Stimulated activated naive B cell treated with anti-CD40 and anti-IgM and Interleukin-4, amounts not matched to agents 10 μg/mL and 1 μg/mL and 100 μg/mL, for 72 hours (primary cell): ENCODE data around the gene ENGASE.
A peak's percentile ranks its signal among the peaks of the same experiment; 100 is the strongest.
"Not testable (repeated sequence)": the region's sequence is repeated elsewhere in the genome, so short reads cannot be mapped to it uniquely, and the experiment has no call there.

Source experiments
- ATAC-seq, 2 donors: fragments of 150-1000 bp; cut with Tn5 transposase; replicated peaks; 2 replicates each; pipeline ENCODE4 v1.10.0; 2021; ENCODE audit warnings: moderate library complexity in 1 of 2
- DNase-seq: peaks from one replicate; pipeline ENCODE4 v3.0.0; 2021
- H3K27ac Mint-ChIP-seq: one replicate; pipeline ENCODE4 v1.8.0; 2022; ENCODE audit warnings: mild to moderate bottlenecking, mixed read lengths
- H3K27me3 Mint-ChIP-seq, 2 donors: one replicate each; pipeline ENCODE4 v1.8.0; 2022; ENCODE audit warnings: mixed read lengths in 2 of 2
- H3K36me3 Mint-ChIP-seq, 2 donors: one replicate each; pipeline ENCODE4 v1.8.0; 2022; ENCODE audit warnings: mixed read lengths in 2 of 2, mild to moderate bottlenecking in 1 of 2
- H3K4me1 Mint-ChIP-seq, 2 donors: one replicate each; pipeline ENCODE4 v1.8.0; 2022; ENCODE audit warnings: mixed read lengths in 2 of 2, mild to moderate bottlenecking in 1 of 2
- H3K4me3 Mint-ChIP-seq, 2 donors: one replicate each; pipeline ENCODE4 v1.8.0; 2022; ENCODE audit warnings: mild to moderate bottlenecking in 2 of 2, mixed read lengths in 2 of 2, moderate library complexity in 1 of 2
- H3K9me3 Mint-ChIP-seq, 2 donors: one replicate each; pipeline ENCODE4 v1.8.0; 2022; ENCODE audit warnings: mixed read lengths in 2 of 2, mild to moderate bottlenecking in 1 of 2

ENGASE gene, protein sequence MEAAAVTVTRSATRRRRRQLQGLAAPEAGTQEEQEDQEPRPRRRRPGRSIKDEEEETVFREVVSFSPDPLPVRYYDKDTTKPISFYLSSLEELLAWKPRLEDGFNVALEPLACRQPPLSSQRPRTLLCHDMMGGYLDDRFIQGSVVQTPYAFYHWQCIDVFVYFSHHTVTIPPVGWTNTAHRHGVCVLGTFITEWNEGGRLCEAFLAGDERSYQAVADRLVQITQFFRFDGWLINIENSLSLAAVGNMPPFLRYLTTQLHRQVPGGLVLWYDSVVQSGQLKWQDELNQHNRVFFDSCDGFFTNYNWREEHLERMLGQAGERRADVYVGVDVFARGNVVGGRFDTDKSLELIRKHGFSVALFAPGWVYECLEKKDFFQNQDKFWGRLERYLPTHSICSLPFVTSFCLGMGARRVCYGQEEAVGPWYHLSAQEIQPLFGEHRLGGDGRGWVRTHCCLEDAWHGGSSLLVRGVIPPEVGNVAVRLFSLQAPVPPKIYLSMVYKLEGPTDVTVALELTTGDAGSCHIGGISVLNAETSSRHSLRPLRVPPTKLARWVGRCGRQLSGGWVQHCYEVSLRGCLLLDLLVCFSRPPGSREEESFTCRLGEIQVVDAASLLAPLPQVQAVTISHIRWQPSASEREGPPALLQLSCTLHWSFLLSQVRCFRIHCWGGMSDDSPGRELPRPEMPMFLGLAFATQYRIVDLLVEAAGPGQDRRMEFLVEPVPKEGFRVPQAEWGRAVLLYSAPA

DNA sequence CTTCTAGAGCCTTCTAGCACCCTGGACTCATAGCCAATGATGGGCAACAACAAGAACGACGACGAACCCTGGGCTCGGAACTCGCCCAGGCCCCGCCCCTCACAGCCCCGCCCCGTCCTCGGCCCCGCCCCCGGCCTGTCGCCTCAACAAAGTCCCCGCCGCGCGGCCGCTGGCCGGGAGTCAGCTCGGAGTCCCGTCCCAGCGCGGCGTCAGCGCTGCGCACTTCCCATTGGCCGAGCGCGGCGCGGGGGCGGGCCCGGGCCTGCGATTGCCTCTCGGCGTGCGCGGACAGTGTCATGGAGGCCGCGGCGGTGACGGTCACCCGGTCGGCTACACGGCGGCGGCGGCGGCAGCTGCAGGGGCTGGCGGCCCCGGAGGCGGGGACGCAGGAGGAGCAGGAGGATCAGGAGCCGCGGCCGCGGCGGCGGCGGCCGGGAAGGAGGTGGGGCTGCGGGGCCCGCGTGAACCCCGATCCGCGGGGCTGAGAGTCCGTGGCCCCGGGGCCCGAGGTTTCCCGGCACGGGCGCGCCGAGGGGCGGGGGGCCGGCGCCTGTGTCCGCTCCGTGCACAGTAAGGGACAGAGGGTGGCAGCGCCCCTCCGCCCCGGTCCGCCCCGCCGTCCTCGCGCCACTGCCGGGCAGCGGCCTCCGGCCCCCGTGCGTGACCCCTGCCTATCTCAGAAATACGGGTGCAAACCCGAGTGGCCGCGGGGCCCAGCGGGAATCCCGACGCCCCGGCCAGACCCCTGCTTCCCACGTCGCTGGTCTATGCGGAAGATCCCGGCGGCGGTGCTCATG, at the start of gene ENGASE:
TSS of gene ENGASE (plus strand) at position 176 of the 797 bp plus-strand sequence. CDS start at position 297, 121 bp downstream.
- Mint-ChIP-seq H3K27ac (peak within 1 kb of the TSS; percentile 82), H3K4me1 (peaks cover 9 to 14% of the 10 kb centered on the region in 2 donors), H3K36me3 (peaks cover 13 to 14% of the 10 kb centered on the region in 2 donors), H3K4me3 (peak within 1 kb of the TSS; percentile 92 to 96), H3K27me3 (peaks cover 0 to 4% of the 10 kb centered on the region in 2 donors), H3K9me3 (no peaks in the 10 kb centered on the region)
- peak; percentile 97 for ATAC-seq
- peak; percentile 90 for DNase-seq

DNA sequence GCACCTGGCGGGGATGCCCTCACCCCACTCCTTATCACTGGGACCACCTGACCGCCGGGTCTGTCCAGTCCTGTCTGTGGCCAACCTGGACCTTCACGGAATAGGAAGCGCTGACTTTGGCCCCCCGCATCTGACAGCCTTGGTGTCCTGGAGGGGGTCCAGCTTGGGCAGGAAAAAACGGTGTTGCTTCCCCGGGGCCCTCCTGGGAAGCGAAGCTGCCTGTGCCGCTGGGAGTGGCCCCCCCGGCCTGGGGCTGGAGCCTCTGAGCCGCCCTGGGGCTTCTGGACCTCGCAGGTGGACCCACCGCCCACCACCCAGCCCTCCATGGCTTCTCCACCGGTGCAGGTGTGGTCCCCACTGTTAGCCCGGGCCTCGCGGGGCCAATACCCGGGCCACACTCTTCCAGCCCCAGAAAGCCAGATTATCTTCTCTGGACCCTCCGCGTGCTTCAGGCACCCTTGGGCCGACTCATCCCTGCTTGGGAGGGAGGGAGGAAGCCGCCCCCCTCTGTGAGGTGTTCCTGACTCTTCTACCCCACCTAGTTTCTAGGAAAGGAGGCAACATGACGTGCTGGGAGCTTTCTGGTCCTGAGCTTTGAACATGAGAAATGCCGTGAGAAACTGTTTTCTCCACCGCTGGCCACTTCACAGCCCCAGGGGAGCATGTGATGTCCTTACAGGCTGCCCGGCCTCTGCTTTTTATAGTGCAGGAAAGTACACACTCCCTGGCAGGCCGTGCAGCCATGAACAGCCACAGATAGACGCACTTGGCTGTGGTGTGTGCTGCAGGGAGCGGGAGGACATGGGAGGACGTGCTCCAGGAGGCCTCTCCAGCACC, 49.5 kb upstream of the ENGASE start:
- no peak for ATAC-seq
- peaks cover 9 to 18% of the 10 kb centered on the region in 2 donors for H3K4me1 Mint-ChIP-seq
- peak overlapping the region; percentile 83 to 85 for H3K4me3 Mint-ChIP-seq
- DNase-seq: no peak
- H3K36me3 Mint-ChIP-seq: no peaks in the 10 kb centered on the region
- H3K27me3 Mint-ChIP-seq: peaks cover 56 to 82% of the 10 kb centered on the region in 2 donors
- no peaks in the 10 kb centered on the region for H3K9me3 Mint-ChIP-seq
- H3K27ac Mint-ChIP-seq: no peak overlapping the region

DNA sequence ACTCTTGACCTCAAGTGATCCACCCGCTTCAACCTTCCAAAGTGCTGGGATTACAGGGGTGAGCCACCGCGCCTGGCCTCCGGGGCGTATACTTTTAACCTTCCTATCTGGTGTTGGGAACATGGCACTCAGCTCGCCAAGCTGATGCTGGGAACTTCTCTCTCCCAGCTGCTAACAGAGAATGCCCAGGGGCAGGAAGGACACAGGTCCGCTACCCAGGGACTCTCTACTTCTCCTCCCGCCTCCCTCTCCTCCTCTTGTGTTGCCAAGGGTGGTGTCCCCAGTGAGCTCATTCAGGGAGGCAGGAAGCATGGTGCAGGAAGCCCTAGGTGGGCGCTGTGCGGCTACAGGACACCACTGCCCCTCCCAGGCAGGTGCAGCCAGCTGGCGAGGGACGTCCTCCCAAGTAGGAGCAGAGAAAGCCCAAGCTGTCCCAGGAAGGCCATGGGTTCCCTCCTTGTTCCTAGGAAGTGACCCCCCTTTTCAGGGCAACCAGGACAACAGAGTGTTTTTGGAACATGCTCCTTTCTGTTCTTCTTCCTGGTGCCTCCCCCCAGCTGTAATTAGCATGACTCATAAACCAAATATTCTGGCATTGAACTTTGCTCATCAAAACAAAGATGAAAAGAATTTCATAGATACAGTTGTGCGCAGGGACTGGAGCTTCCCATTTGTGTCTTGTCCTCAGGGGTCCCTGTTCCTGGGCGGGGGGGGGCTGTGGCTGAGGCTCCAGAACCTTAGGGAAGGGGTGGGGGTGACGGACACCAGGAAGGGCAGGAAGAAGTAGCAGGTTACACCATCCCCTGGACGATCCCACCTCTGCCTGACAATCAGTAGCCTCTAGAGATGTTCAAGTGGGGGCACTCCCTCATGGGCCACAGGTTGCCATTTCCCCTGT, 48.0 kb upstream of the ENGASE start:
- Mint-ChIP-seq H3K9me3 (no peaks in the 10 kb centered on the region), H3K4me1 (peaks cover 9 to 18% of the 10 kb centered on the region in 2 donors), H3K27ac (no peak overlapping the region), H3K36me3 (no peaks in the 10 kb centered on the region), H3K27me3 (peaks cover 66 to 80% of the 10 kb centered on the region in 2 donors), H3K4me3 (no peak overlapping the region)
- DNase-seq (no peak), ATAC-seq (no peak)

DNA sequence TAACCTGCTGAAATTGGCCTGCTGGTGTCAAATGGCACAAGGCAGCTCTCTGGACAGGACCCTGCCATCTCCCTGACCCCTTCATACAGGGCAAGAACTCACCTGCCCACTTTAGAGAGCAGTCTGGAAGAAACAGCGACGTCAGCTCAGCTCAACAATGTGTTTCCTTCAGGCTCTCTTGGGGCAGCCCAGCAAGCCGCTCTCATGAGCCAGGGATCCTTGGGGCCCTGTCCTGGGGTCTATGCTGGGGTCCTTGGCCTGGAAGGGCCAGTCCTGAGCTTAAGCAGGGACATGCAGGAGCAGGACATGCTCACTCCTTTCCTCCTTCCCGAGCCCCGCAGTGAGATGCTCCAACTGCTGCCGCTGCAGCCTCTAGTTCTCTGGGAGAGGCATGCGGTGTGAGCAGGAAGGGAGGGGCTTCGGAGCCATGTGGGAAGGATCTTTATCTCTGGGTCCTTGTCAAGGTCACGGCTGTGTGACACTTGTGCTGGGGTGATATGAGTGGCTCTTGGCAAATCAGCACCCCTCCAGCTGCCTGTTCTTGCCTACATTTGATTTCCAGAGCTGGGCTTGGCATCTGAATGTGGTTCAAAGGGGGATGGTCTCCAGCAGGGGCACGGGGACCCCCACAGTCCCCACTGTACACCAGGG, 47.2 kb upstream of the ENGASE start:
- ATAC-seq (no peak), DNase-seq (no peak)
- Mint-ChIP-seq H3K9me3 (no peaks in the 10 kb centered on the region), H3K4me3 (no peak overlapping the region), H3K27ac (no peak overlapping the region), H3K27me3 (peaks cover 70 to 83% of the 10 kb centered on the region in 2 donors), H3K4me1 (peaks cover 9 to 18% of the 10 kb centered on the region in 2 donors), H3K36me3 (no peaks in the 10 kb centered on the region)

DNA sequence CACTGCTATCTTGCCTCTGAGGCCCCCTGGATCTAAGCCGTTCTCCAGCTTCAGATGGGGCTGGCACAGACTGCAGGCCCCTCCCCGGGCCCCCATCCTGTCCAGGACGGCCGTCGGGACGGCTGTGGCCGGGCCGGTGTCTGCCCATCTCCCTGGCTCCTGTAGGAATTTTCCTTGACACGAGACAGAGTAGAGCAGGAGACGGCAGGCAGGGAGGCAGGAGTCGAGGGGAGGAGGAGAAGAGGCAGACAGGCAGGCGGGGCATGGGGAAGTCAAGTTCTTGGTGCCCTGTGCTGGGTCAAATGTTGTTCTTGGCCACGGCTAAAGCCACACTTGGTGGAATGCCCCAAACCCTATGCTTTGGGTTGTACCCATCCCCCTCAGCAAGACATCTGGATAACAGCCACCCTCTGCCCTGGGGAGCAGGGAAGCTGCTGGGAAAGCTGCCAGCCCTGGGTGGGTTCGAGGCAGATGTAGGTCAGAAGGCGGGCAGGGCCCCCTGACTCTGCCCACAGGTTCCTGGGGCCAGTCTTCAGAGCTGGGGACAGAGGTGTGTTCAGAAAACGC, 46.6 kb upstream of the ENGASE start:
- Mint-ChIP-seq H3K27ac (no peak overlapping the region), H3K9me3 (no peaks in the 10 kb centered on the region), H3K36me3 (no peaks in the 10 kb centered on the region), H3K4me3 (no peak overlapping the region), H3K27me3 (peaks cover 68 to 80% of the 10 kb centered on the region in 2 donors), H3K4me1 (peaks cover 9 to 18% of the 10 kb centered on the region in 2 donors)
- DNase-seq (no peak), ATAC-seq (no peak)

DNA sequence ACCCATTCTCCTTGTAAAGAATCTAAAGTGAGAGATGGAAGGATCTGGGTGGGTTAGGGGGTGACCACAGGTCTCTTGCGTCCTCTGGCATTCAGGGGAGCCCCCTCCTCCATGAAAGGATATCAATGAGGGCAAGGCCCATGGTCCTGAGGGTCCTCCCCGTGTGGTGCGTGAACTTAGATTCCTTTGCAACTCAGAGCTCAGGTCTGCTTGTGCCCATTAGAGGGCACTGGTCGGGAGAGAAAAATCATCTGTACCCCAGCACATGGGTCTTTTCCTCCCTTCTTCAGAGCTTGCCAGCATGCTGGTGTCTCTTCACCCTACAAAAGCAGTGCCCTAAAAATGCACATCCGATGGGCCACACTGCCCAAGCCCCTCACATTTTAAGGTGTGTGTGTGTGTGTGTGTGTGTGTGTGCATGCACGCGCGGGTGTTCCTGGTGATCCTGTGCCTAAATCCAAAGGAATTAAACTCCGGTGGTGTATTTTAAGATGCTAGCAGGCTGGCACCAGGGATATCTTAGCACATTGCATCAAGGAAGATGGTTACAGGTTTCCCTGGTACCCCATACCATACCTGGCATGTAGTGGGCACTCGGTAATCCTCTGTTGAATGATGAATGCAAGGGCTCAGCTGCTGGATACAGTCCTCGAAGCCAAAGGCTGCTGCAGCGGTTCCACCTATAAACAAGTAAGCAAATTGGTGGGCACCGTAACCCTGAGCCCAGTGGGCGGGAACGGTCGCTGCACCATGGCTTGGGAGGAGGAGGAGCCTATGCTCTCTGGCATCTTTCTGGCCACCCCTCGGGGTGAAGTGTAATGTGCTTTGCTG, 45.9 kb upstream of the ENGASE start:
- ATAC-seq (no peak), DNase-seq (no peak)
- Mint-ChIP-seq H3K4me3 (no peak overlapping the region), H3K9me3 (no peaks in the 10 kb centered on the region), H3K27ac (peak overlapping the region; percentile 31), H3K4me1 (peaks cover 9 to 14% of the 10 kb centered on the region in 2 donors), H3K36me3 (no peaks in the 10 kb centered on the region), H3K27me3 (peaks cover 61 to 73% of the 10 kb centered on the region in 2 donors)

DNA sequence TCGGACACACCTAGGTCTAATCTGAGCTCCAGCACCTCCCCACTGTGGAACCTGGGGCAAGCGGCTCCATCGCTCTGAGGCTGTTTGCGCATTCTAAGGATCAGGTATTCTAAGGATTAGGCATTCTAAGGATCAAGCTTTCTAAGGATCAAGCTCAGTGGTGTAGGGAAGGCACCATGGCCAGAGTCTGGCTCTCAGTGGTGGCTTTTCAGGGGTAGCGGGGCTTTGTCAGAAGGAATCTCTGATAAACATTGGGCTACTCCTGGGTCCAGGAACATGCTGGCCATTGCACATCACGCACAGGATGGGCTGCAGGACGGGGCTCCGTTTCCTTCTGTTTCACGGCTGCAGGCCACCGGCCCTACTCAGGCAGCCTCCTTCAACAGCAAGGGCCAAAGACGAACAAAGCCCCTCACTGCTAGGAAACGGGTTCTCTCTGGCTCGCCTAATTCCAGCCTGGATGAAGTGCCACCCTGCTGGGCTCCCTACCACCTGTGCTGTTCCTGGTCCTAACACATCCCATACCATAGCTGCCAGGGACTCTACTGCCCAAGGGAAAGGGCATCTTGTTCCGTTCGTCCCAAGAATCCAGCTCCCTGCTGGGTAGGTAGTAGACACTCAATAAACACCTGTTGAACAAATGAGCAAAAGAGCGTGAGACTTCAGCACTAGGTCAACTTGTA, 45.2 kb upstream of the ENGASE start:
- Mint-ChIP-seq H3K4me3 (no peak overlapping the region), H3K36me3 (no peaks in the 10 kb centered on the region), H3K27me3 (peaks cover 55 to 71% of the 10 kb centered on the region in 2 donors), H3K27ac (no peak overlapping the region), H3K4me1 (peaks cover 6% of the 10 kb centered on the region in 2 donors), H3K9me3 (no peaks in the 10 kb centered on the region)
- no peak for DNase-seq
- no peak for ATAC-seq

DNA sequence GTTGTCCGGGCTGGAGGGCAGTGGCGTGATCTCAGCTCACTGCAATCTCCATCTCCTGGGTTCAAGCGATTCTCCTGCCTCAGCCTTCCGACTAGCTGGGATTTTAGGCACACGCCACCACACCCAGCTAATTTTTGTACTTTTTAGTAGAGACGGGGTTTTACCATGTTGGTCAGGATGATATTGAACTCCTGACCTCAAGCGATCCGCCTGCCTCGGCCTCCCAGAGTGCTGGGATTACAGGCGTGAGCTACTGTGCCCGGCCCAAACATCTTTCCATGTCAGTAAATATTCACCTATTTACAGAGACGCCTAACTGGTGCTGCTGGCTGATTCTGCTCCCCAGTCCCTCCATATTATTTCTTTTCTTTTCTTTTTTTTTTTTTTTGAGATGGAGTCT, 44.0 kb upstream of the ENGASE start:
- not testable (repeated sequence) for H3K27ac Mint-ChIP-seq, H3K4me3 Mint-ChIP-seq, H3K4me1 Mint-ChIP-seq, H3K36me3 Mint-ChIP-seq, H3K9me3 Mint-ChIP-seq, DNase-seq, ATAC-seq
- H3K27me3 Mint-ChIP-seq: peaks cover 48 to 59% of the 10 kb centered on the region in 2 donors

DNA sequence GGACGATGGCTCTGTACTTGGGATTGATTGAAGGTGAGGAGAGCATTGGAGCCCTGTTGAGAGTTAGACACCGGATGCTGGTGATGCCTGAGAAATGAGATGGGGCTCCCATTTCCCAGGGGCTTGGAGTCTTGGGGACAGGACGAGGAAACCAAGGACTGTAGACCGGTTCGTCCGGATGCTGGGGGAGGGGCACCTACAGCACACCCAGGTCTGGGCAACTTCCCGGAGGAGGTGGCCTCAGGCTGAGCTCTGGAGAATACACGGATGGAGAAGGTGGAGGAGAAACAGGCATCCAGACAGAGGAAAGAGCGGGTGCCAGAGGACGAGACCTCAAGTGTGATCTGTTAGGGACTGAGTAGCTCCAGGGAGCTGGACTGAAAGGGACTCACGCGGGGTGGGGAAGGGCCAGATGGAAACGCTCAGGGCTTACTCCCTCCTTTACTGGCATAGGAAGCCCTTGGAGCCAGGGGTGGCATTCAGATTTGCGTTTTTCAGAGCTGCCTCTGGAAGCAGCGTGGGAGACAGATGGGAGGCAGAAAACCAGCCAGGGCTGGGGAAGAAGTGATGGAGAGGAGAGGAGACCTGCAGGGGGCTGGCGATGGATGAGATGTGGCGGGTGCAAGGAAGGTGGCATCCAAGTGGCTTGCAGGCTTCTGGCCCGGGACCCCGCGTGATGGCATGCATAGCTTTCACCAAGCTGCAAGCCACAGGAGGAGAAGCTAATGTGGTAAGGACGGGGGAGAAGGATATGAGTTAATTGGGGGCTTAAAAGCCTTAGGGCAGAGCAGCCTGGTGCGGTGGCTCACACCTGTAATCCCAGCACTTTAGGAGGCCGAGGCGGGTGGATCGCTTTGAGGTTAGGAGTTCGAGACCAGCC, 42.4 kb upstream of the ENGASE start:
- ATAC-seq: no peak
- H3K27me3 Mint-ChIP-seq: peaks cover 38 to 44% of the 10 kb centered on the region in 2 donors
- DNase-seq: no peak
- H3K36me3 Mint-ChIP-seq: no peaks in the 10 kb centered on the region
- H3K27ac Mint-ChIP-seq: no peak overlapping the region
- H3K9me3 Mint-ChIP-seq: no peaks in the 10 kb centered on the region
- H3K4me3 Mint-ChIP-seq: no peak overlapping the region
- H3K4me1 Mint-ChIP-seq: no peaks in the 10 kb centered on the region

DNA sequence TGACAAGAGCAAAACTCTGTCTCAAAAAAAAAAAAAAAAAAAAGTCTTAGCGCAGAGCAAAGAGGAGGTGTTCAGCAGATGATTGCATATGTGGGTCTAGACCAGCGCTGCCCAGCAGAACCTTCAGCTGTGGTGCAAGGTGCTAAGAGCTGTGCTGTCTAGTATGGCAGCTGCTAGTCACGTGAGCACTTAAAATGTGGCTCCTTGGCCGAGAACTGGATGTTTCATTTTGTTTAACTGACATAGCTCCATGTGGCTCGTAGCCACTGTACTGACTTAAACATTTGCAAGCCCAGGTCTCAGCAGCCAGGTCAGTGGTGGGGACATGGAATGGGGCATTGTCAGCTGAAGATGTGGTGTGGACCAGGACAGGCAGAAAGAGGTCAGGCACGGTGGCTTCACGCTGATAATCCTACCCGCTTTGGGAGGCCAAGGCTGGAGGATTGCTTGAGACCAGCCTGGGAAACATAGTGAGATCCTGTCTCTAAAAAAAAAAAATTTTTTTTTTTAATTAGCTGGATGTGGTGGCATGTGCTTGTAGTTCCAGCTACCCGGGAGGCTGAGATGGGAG, 41.5 kb upstream of the ENGASE start:
- H3K27me3 Mint-ChIP-seq: peaks cover 30 to 35% of the 10 kb centered on the region in 2 donors
- H3K9me3 Mint-ChIP-seq: no peaks in the 10 kb centered on the region
- ATAC-seq (no peak), DNase-seq (no peak)
- no peaks in the 10 kb centered on the region for H3K4me1 Mint-ChIP-seq
- no peak overlapping the region for H3K4me3 Mint-ChIP-seq
- H3K27ac Mint-ChIP-seq: no peak overlapping the region
- no peaks in the 10 kb centered on the region for H3K36me3 Mint-ChIP-seq
